B cell (primary cell): ENCODE results near the gene ITPR1. TPM values are rescaled to one million over a fixed set of nuclear protein-coding genes. Genes with fewer than 3 reads are reported as not detected.

ENCODE experiments used
- ATAC-seq: fragments of 200-7000 bp; cut with Tn5 transposase; one replicate; pipeline ENCODE4 v1.10.0; 2021; ENCODE audit warnings: low read depth, mild to moderate bottlenecking, moderate number of reproducible peaks, moderate library complexity
- CTCF ChIA-PET: fragments of 350-600 bp; sonication (Branson Sonifier 250); formaldehyde crosslinking; loops from one replicate; lab custom pipeline; 2021; ENCODE audit warnings: antibody characterized with exemption, inconsistent platforms; lab: Charles Lee
- POLR2A ChIA-PET: fragments of 350-600 bp; sonication (Branson Sonifier 250); formaldehyde crosslinking; loops from one replicate; lab custom pipeline; 2021; ENCODE audit warnings: antibody characterized with exemption; lab: Charles Lee
- DNase-seq: peaks from one replicate; pipeline ENCODE4 v3.0.0; 2013
- H2AFZ ChIP-seq: 2 replicates; pipeline ENCODE4 v1.6.1; 2012; ENCODE audit warnings: mild to moderate bottlenecking, low read depth, low read length; ENCODE audit not compliant: insufficient read depth, poor library complexity, severe bottlenecking
- H3K27ac ChIP-seq, 2 donors: 1 replicate in 1 of 2; 2 replicates in 1 of 2; pipeline ENCODE4 v1.5.1; 2012 to 2013; ENCODE audit warnings: low read length in 2 of 2, mild to moderate bottlenecking in 2 of 2, moderate library complexity in 1 of 2
- H3K27me3 ChIP-seq, 4 experiments: fragments of 200-600 bp in 1 of 4; sonication (generic) in 1 of 4; replicated peaks in 1 of 4; 1 replicate in 2 of 4; 2 replicates in 2 of 4; pipeline versions ENCODE4 v1.6.1 to v1.7.0; 2013 to 2016; ENCODE audit warnings: low read length in 3 of 4, mild to moderate bottlenecking in 2 of 4, mixed read lengths in 1 of 4, moderate library complexity in 1 of 4; ENCODE audit not compliant: insufficient read depth in 4 of 4, control insufficient read depth in 3 of 4; ENCODE audit errors: control extremely low read depth in 1 of 4
- H3K36me3 ChIP-seq, 2 experiments: replicated peaks in 1 of 2; 1 replicate in 1 of 2; 2 replicates in 1 of 2; pipeline versions ENCODE4 v1.6.1 to v1.7.1; 2013; ENCODE audit warnings: low read length in 1 of 2; ENCODE audit not compliant: insufficient read depth in 2 of 2, control insufficient read depth in 1 of 2; ENCODE audit errors: control extremely low read depth in 1 of 2, extremely low read depth in 1 of 2
- H3K4me1 ChIP-seq, 2 donors: fragments of 200-600 bp in 1 of 2; sonication (generic) in 1 of 2; 1 replicate in 1 of 2; 2 replicates in 1 of 2; pipeline versions ENCODE4 v1.5.1 to v1.6.1; 2013 to 2017; ENCODE audit warnings: low read length in 2 of 2; ENCODE audit not compliant: control insufficient read depth in 2 of 2, insufficient read depth in 2 of 2
- H3K4me2 ChIP-seq: replicated peaks from 2 replicates; pipeline ENCODE3; 2012; ENCODE audit warnings: mild to moderate bottlenecking, low read depth, low read length; ENCODE audit not compliant: poor library complexity, severe bottlenecking
- H3K4me3 ChIP-seq, 5 experiments: fragments of 200-600 bp in 1 of 5; sonication (generic) in 1 of 5; 1 replicate in 3 of 5; 2 replicates in 2 of 5; pipeline versions ENCODE4 v1.5.1 to v1.7.0; 2011 to 2016; ENCODE audit warnings: low read length in 4 of 5, mild to moderate bottlenecking in 4 of 5, low read depth in 2 of 5, control low read depth in 1 of 5, moderate library complexity in 1 of 5; ENCODE audit not compliant: insufficient read depth in 1 of 5; ENCODE audit errors: control extremely low read depth in 1 of 5, extremely low read depth in 1 of 5
- H3K79me2 ChIP-seq: fragments of 200-600 bp; sonication (generic); one replicate; pipeline ENCODE4 v1.6.0; 2016; ENCODE audit warnings: low read length; ENCODE audit not compliant: control insufficient read depth, insufficient read depth
- H3K9ac ChIP-seq: fragments of 200-600 bp; sonication (generic); 2 replicates; pipeline ENCODE4 v1.6.1; 2017; ENCODE audit warnings: mild to moderate bottlenecking, low read length, moderate library complexity
- H3K9me3 ChIP-seq, 3 donors: one replicate each; pipeline versions ENCODE4 v1.6.1 to v1.7.1; 2013; ENCODE audit warnings: low read length in 2 of 3; ENCODE audit not compliant: control insufficient read depth in 2 of 3, insufficient read depth in 1 of 3; ENCODE audit errors: control extremely low read depth in 1 of 3
- H4K20me1 ChIP-seq: 2 replicates; pipeline ENCODE4 v1.6.0; 2012; ENCODE audit warnings: mild to moderate bottlenecking, low read length; ENCODE audit not compliant: insufficient read depth, control insufficient read depth, poor library complexity, severe bottlenecking
- H3K27ac Mint-ChIP-seq: one replicate; pipeline ENCODE4 v1.8.0; 2021; ENCODE audit warnings: mixed read lengths
- H3K27me3 Mint-ChIP-seq: one replicate; pipeline ENCODE4 v1.8.0; 2021; ENCODE audit warnings: mixed read lengths
- H3K4me1 Mint-ChIP-seq: one replicate; pipeline ENCODE4 v1.8.0; 2021; ENCODE audit warnings: mixed read lengths
- H3K4me3 Mint-ChIP-seq: one replicate; pipeline ENCODE4 v1.8.0; 2021; ENCODE audit warnings: mixed read lengths
- H3K9me3 Mint-ChIP-seq: one replicate; pipeline ENCODE4 v1.8.0; 2022; ENCODE audit warnings: mixed read lengths; ENCODE audit not compliant: insufficient read depth
- EZH2 ChIP-seq: IDR thresholded peaks from 2 replicates; pipeline ENCODE4 v1.6.1; 2012; ENCODE audit warnings: borderline replicate concordance, low read depth, mild to moderate bottlenecking, moderate library complexity, low read length; ENCODE audit not compliant: insufficient read depth, poor library complexity, severe bottlenecking
- WGBS: methylation state at CpG from one replicate; pipeline ENCODE4 v1.1.5; 2013; ENCODE audit warnings: missing lambda C conversion rate; ENCODE audit not compliant: insufficient coverage; 5-methylcytosine and 5-hydroxymethylcytosine counted together
- intact Hi-C: fragments of 100-400 bp; cut with micrococcal nuclease; formaldehyde crosslinking; loops from one replicate; pipeline ENCODE4 v1.10.0; 2022
- polyA plus RNA-seq: library from polyadenylated mRNA; depleted of rRNA; stranded (reverse); fragments of >200 nt; gene quantifications from 2 replicates; pipeline ENCODE4 v1.2.3, GENCODE V29; 2012
- total RNA-seq, 2 donors: library from RNA; stranded (reverse); fragments of 120-200 nt in 1 of 2; gene quantifications; 1 replicate in 1 of 2; 2 replicates in 1 of 2; pipeline versions ENCODE4 v1.2.3 to v1.2.4, GENCODE V29; 2013 to 2022
- TF ChIP-seq, protein P1 (sequence below): fragments of 200-600 bp; IDR thresholded peaks from one replicate; pipeline ENCODE4 v1.8.0; 2022; ENCODE audit warnings: antibody characterized with exemption, mild to moderate bottlenecking

Gene ITPR1
- total and polyA plus RNA-seq, 2 donors (not counting 1 experiment from before 2014, with no cell fraction given) = 64.0 to 332 TPM

DNA sequence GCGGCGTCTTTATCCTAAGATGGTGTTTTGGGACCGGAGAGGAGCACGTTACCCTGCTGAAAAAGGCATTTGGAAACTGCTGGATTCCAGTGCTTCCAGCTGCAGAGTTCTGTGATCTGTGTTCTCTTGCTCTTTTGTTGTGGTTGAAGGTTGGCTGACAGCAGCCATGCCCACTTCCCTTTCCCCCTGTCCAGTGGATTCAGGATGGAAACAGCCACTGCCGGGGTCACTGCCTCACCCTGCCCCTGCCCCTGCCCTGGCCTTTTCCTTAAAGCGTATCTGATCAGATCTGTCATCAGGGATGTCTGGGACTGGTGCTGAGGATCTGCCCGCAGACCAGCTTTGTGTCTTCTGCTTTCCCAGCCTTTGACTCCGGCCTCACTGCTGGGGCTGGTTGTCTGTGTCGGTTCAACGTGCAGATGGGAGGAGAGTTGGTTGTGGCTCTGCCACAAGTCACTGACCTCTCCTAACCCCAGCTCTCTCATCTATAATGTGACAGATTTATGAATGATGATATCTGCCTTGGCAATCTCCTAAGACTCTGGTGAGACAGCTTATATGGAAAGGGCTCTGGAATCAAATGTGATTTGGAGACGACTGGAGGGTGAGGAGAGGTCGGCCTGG lies 266.7 kb downstream of the ITPR1 start:
- no peak overlapping the region for H3K9ac ChIP-seq
- ChIA-PET POLR2A (no interaction called here), CTCF (interaction anchor here (0.6 kb wide), 1 partner anchor 9 kb away, joined by 3 read pairs; no protein-coding TSS in a partner anchor)
- H3K4me2 ChIP-seq = no peak overlapping the region
- no peaks in the 10 kb centered on the region for H3K4me1 ChIP-seq
- peaks cover 1 to 88% of the 10 kb centered on the region in 2 experiments for H3K36me3 ChIP-seq
- WGBS = 77% methylated on average over 8 of the region's 12 CpGs
- DNase-seq = no peak
- intact Hi-C loops = no loop called here
- no peak overlapping the region for H3K4me3 ChIP-seq
- no peaks in the 10 kb centered on the region for H3K4me1 Mint-ChIP-seq
- no peak overlapping the region for H3K27ac Mint-ChIP-seq
- H3K27ac ChIP-seq = no peak overlapping the region
- TF ChIP-seq, protein P1, sequence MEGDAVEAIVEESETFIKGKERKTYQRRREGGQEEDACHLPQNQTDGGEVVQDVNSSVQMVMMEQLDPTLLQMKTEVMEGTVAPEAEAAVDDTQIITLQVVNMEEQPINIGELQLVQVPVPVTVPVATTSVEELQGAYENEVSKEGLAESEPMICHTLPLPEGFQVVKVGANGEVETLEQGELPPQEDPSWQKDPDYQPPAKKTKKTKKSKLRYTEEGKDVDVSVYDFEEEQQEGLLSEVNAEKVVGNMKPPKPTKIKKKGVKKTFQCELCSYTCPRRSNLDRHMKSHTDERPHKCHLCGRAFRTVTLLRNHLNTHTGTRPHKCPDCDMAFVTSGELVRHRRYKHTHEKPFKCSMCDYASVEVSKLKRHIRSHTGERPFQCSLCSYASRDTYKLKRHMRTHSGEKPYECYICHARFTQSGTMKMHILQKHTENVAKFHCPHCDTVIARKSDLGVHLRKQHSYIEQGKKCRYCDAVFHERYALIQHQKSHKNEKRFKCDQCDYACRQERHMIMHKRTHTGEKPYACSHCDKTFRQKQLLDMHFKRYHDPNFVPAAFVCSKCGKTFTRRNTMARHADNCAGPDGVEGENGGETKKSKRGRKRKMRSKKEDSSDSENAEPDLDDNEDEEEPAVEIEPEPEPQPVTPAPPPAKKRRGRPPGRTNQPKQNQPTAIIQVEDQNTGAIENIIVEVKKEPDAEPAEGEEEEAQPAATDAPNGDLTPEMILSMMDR = no peak
- TF ChIP-seq EZH2 = no peak
- ATAC-seq = no peak
- no peaks in the 10 kb centered on the region for H3K27me3 Mint-ChIP-seq
- peaks cover 2 to 12% (median 4%) of the 10 kb centered on the region in 3 donors for H3K9me3 ChIP-seq
- peaks cover 84% of the 10 kb centered on the region for H4K20me1 ChIP-seq
- H3K79me2 ChIP-seq = peaks cover 31% of the 10 kb centered on the region
- H3K27me3 ChIP-seq = no peaks in the 10 kb centered on the region
- no peaks in the 10 kb centered on the region for H3K9me3 Mint-ChIP-seq
- H2AFZ ChIP-seq = no peak overlapping the region
- H3K4me3 Mint-ChIP-seq = no peak overlapping the region

DNA sequence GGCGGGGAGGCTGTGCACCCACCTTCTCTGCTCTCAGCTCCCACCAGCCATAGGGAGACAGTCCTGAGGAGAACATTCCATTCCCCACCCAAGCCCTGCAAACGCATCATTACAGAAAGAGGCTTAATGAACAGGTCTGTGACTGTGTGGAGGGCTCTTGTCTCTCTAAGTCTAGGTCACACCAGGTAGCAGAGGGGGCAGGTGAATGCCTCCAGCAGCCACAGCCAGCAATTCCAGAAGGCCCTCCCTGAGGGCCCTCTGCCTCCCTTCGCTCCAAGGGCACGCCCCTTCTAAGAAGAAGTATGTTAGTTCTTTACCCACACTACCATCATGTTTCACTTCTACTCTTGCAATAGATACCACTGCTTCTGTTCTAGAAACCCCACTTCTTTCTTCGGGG lies 268.6 kb downstream of the ITPR1 start:
- Histone ChIP-seq H4K20me1 (peaks cover 90% of the 10 kb centered on the region), H3K4me2 (no peak overlapping the region), H3K4me3 (no peak overlapping the region), H3K9ac (no peak overlapping the region), H3K27me3 (no peaks in the 10 kb centered on the region), H3K36me3 (peaks cover 2 to 91% of the 10 kb centered on the region in 2 experiments), H3K79me2 (peaks cover 37% of the 10 kb centered on the region), H3K9me3 (peaks cover 2 to 12% (median 4%) of the 10 kb centered on the region in 3 donors), H3K4me1 (no peaks in the 10 kb centered on the region), H3K27ac (no peak overlapping the region), H2AFZ (no peak overlapping the region)
- H3K4me3 Mint-ChIP-seq = no peak overlapping the region
- H3K27me3 Mint-ChIP-seq = no peaks in the 10 kb centered on the region
- ATAC-seq (no peak), DNase-seq (no peak)
- H3K4me1 Mint-ChIP-seq = no peaks in the 10 kb centered on the region
- peaks cover 3% of the 10 kb centered on the region for H3K9me3 Mint-ChIP-seq
- intact Hi-C loops = no loop called here
- no peak for TF ChIP-seq EZH2
- TF ChIP-seq, protein P1 = no peak
- H3K27ac Mint-ChIP-seq = no peak overlapping the region
- CTCF ChIA-PET = no interaction called here
- 100% methylated on average over 2 of the region's 5 CpGs for WGBS
- POLR2A ChIA-PET = no interaction called here
